ENCODE results near the gene MDC1. TPM values are rescaled to one million over a fixed set of nuclear protein-coding genes. Genes with fewer than 3 reads are reported as not detected.

Gene MDC1
- total and polyA plus RNA-seq, 2 of the 13 experiments (the other 11 are each of a cell fraction or from before 2014, with no cell fraction given) = 8.4 to 14.0 TPM

GRCh38 chr6:30705620-30706019 is 11.5 kb downstream of the MDC1 start (continued):
- no peak for TF ChIP-seq ZNF142 (CRISPR knock-in tag; IDR thresholded peaks at IDR 0.05)
- no peak for TF ChIP-seq IKZF5 (CRISPR knock-in tag; IDR thresholded peaks at IDR 0.05)
- TF ChIP-seq FOSL1 (CRISPR knock-in tag; IDR thresholded peaks at IDR 0.05; ENCODE audit: borderline replicate concordance) = no peak
- no peak for TF ChIP-seq TFDP1 (CRISPR knock-in tag; IDR thresholded peaks at IDR 0.05; ENCODE audit: borderline replicate concordance)
- TF ChIP-seq, protein P1, sequence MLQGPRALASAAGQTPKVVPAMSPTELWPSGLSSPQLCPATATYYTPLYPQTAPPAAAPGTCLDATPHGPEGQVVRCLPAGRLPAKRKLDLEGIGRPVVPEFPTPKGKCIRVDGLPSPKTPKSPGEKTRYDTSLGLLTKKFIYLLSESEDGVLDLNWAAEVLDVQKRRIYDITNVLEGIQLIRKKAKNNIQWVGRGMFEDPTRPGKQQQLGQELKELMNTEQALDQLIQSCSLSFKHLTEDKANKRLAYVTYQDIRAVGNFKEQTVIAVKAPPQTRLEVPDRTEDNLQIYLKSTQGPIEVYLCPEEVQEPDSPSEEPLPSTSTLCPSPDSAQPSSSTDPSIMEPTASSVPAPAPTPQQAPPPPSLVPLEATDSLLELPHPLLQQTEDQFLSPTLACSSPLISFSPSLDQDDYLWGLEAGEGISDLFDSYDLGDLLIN (CRISPR knock-in tag; IDR thresholded peaks at IDR 0.05; ENCODE audit: borderline replicate concordance) = no peak
- TF ChIP-seq, protein P2, sequence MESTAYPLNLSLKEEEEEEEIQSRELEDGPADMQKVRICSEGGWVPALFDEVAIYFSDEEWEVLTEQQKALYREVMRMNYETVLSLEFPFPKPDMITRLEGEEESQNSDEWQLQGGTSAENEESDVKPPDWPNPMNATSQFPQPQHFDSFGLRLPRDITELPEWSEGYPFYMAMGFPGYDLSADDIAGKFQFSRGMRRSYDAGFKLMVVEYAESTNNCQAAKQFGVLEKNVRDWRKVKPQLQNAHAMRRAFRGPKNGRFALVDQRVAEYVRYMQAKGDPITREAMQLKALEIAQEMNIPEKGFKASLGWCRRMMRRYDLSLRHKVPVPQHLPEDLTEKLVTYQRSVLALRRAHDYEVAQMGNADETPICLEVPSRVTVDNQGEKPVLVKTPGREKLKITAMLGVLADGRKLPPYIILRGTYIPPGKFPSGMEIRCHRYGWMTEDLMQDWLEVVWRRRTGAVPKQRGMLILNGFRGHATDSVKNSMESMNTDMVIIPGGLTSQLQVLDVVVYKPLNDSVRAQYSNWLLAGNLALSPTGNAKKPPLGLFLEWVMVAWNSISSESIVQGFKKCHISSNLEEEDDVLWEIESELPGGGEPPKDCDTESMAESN (CRISPR knock-in tag; conservative IDR thresholded peaks at IDR 0.05) = no peak
- no peak for TF ChIP-seq ZNF251 (CRISPR knock-in tag; IDR thresholded peaks at IDR 0.05)
- TF ChIP-seq HNRNPUL1 (IDR thresholded peaks at IDR 0.05; ENCODE audit: low read depth, low read length) = no peak
- no peak for TF ChIP-seq SIN3B (IDR thresholded peaks at IDR 0.05; ENCODE audit: low read length)
- no peak for TF ChIP-seq KDM5A (IDR thresholded peaks at IDR 0.05; ENCODE audit: borderline replicate concordance, low read length)
- no peak for TF ChIP-seq NR3C1 (CRISPR knock-in tag; IDR thresholded peaks at IDR 0.05)
- TF ChIP-seq ZNF138 (CRISPR knock-in tag; IDR thresholded peaks at IDR 0.05; ENCODE audit: low read depth) = no peak
- TF ChIP-seq SNAPC4 (CRISPR knock-in tag; IDR thresholded peaks at IDR 0.05) = no peak

All from HepG2 (cell line).